ENCODE results near the gene BCR.

BCR gene

GRCh38 chr22:23253475-23254055, 73.3 kb downstream of the BCR start:
- H3K4me3 ChIP-seq (ENCODE audit: insufficient read depth, low read depth, low read length), result no peak overlapping the region
- no peaks in the 10 kb centered on the region for H3K9me3 ChIP-seq (ENCODE audit: control insufficient read depth, low read length)
- H3K27ac ChIP-seq (ENCODE audit: insufficient read depth, low read depth, low read length, poor library complexity, severe bottlenecking), result no peak overlapping the region
- H3K27me3 ChIP-seq (ENCODE audit: control insufficient read depth, insufficient read depth, low read length, poor library complexity, severe bottlenecking), result no peaks in the 10 kb centered on the region
- WGBS, 2 experiments, result 90% methylated on average over 19 of the region's 19 CpGs
- peaks cover 4% of the 10 kb centered on the region for H3K4me1 ChIP-seq (ENCODE audit: control insufficient read depth, insufficient read depth, low read length)
- no peaks in the 10 kb centered on the region for H3K36me3 ChIP-seq (ENCODE audit: control insufficient read depth, insufficient read depth, low read length)

- 85 to 87% methylated on average over 8 of the region's 8 CpGs for WGBS, 2 experiments
- H3K36me3 ChIP-seq (ENCODE audit: control insufficient read depth, insufficient read depth, low read length), result no peaks in the 10 kb centered on the region
These were observed 75.3 kb downstream of the BCR start for GRCh38 chr22:23255506-23256170.

GRCh38 chr22:23256171-23256932, 76.0 kb downstream of the BCR start:
- 92 to 95% methylated on average over 10 of the region's 10 CpGs for WGBS, 2 experiments
- Histone ChIP-seq H3K4me1 (ENCODE audit: control insufficient read depth, insufficient read depth, low read length) (no peaks in the 10 kb centered on the region), H3K9me3 (ENCODE audit: control insufficient read depth, low read length) (no peaks in the 10 kb centered on the region), H3K36me3 (ENCODE audit: control insufficient read depth, insufficient read depth, low read length) (no peaks in the 10 kb centered on the region), H3K27me3 (ENCODE audit: control insufficient read depth, insufficient read depth, low read length, poor library complexity, severe bottlenecking) (no peaks in the 10 kb centered on the region), H3K4me3 (ENCODE audit: insufficient read depth, low read depth, low read length) (no peak overlapping the region), H3K27ac (ENCODE audit: insufficient read depth, low read depth, low read length, poor library complexity, severe bottlenecking) (no peak overlapping the region)

More at GRCh38 chr22:23255506-23256170, 75.3 kb downstream of the BCR start:
- H3K27ac ChIP-seq (ENCODE audit: insufficient read depth, low read depth, low read length, poor library complexity, severe bottlenecking), result no peak overlapping the region
- no peak overlapping the region for H3K4me3 ChIP-seq (ENCODE audit: insufficient read depth, low read depth, low read length)
- H3K27me3 ChIP-seq (ENCODE audit: control insufficient read depth, insufficient read depth, low read length, poor library complexity, severe bottlenecking), result no peaks in the 10 kb centered on the region
- no peaks in the 10 kb centered on the region for H3K4me1 ChIP-seq (ENCODE audit: control insufficient read depth, insufficient read depth, low read length)
- H3K9me3 ChIP-seq (ENCODE audit: control insufficient read depth, low read length), result no peaks in the 10 kb centered on the region

- H3K36me3 ChIP-seq (ENCODE audit: control insufficient read depth, insufficient read depth, low read length), result no peaks in the 10 kb centered on the region
- no peaks in the 10 kb centered on the region for H3K9me3 ChIP-seq (ENCODE audit: control insufficient read depth, low read length)
- H3K4me1 ChIP-seq (ENCODE audit: control insufficient read depth, insufficient read depth, low read length), result no peaks in the 10 kb centered on the region
- no peak overlapping the region for H3K4me3 ChIP-seq (ENCODE audit: insufficient read depth, low read depth, low read length)
- no peaks in the 10 kb centered on the region for H3K27me3 ChIP-seq (ENCODE audit: control insufficient read depth, insufficient read depth, low read length, poor library complexity, severe bottlenecking)
- H3K27ac ChIP-seq (ENCODE audit: insufficient read depth, low read depth, low read length, poor library complexity, severe bottlenecking), result no peak overlapping the region
- WGBS, 2 experiments, result 89 to 90% methylated on average over 19 of the region's 19 CpGs
These were observed 76.9 kb downstream of the BCR start for GRCh38 chr22:23256986-23257888.

GRCh38 chr22:23257889-23258825, 77.8 kb downstream of the BCR start:
- WGBS, 2 experiments, result 92 to 93% methylated on average over 15 of the region's 15 CpGs
- no peaks in the 10 kb centered on the region for H3K36me3 ChIP-seq (ENCODE audit: control insufficient read depth, insufficient read depth, low read length)
- H3K4me1 ChIP-seq (ENCODE audit: control insufficient read depth, insufficient read depth, low read length), result no peaks in the 10 kb centered on the region
- H3K27ac ChIP-seq (ENCODE audit: insufficient read depth, low read depth, low read length, poor library complexity, severe bottlenecking), result no peak overlapping the region
- no peak overlapping the region for H3K4me3 ChIP-seq (ENCODE audit: insufficient read depth, low read depth, low read length)
- H3K9me3 ChIP-seq (ENCODE audit: control insufficient read depth, low read length), result no peaks in the 10 kb centered on the region
- H3K27me3 ChIP-seq (ENCODE audit: control insufficient read depth, insufficient read depth, low read length, poor library complexity, severe bottlenecking), result no peaks in the 10 kb centered on the region

GRCh38 chr22:23258826-23259170, 78.5 kb downstream of the BCR start:
- Histone ChIP-seq H3K27ac (ENCODE audit: insufficient read depth, low read depth, low read length, poor library complexity, severe bottlenecking) (no peak overlapping the region), H3K4me1 (ENCODE audit: control insufficient read depth, insufficient read depth, low read length) (no peaks in the 10 kb centered on the region), H3K4me3 (ENCODE audit: insufficient read depth, low read depth, low read length) (no peak overlapping the region), H3K36me3 (ENCODE audit: control insufficient read depth, insufficient read depth, low read length) (peaks cover 4% of the 10 kb centered on the region), H3K27me3 (ENCODE audit: control insufficient read depth, insufficient read depth, low read length, poor library complexity, severe bottlenecking) (no peaks in the 10 kb centered on the region), H3K9me3 (ENCODE audit: control insufficient read depth, low read length) (no peaks in the 10 kb centered on the region)
- WGBS, 2 experiments, result 94% methylated on average over 11 of the region's 11 CpGs

- H3K4me3 ChIP-seq (ENCODE audit: insufficient read depth, low read depth, low read length), result no peak overlapping the region
- 85 to 88% methylated on average over 13 of the region's 13 CpGs for WGBS, 2 experiments
- H3K27ac ChIP-seq (ENCODE audit: insufficient read depth, low read depth, low read length, poor library complexity, severe bottlenecking), result no peak overlapping the region
- no peaks in the 10 kb centered on the region for H3K27me3 ChIP-seq (ENCODE audit: control insufficient read depth, insufficient read depth, low read length, poor library complexity, severe bottlenecking)
- peaks cover 9% of the 10 kb centered on the region for H3K36me3 ChIP-seq (ENCODE audit: control insufficient read depth, insufficient read depth, low read length)
- H3K4me1 ChIP-seq (ENCODE audit: control insufficient read depth, insufficient read depth, low read length), result no peaks in the 10 kb centered on the region
- no peaks in the 10 kb centered on the region for H3K9me3 ChIP-seq (ENCODE audit: control insufficient read depth, low read length)
These were observed 79.8 kb downstream of the BCR start for GRCh38 chr22:23259916-23260644.

GRCh38 chr22:23260645-23261581, 80.6 kb downstream of the BCR start:
- 93 to 94% methylated on average over 21 of the region's 21 CpGs for WGBS, 2 experiments
- H3K4me1 ChIP-seq (ENCODE audit: control insufficient read depth, insufficient read depth, low read length), result no peaks in the 10 kb centered on the region
- no peak overlapping the region for H3K4me3 ChIP-seq (ENCODE audit: insufficient read depth, low read depth, low read length)
- H3K27ac ChIP-seq (ENCODE audit: insufficient read depth, low read depth, low read length, poor library complexity, severe bottlenecking), result no peak overlapping the region
- no peaks in the 10 kb centered on the region for H3K27me3 ChIP-seq (ENCODE audit: control insufficient read depth, insufficient read depth, low read length, poor library complexity, severe bottlenecking)
- H3K36me3 ChIP-seq (ENCODE audit: control insufficient read depth, insufficient read depth, low read length), result peaks cover 9% of the 10 kb centered on the region
- no peaks in the 10 kb centered on the region for H3K9me3 ChIP-seq (ENCODE audit: control insufficient read depth, low read length)

Data from ectodermal cell (in vitro differentiated cells).